ENCODE results near the gene DNAJC3. TPM values are rescaled to one million over a fixed set of nuclear protein-coding genes. Genes with fewer than 3 reads are reported as not detected.
A peak's percentile ranks its signal among the peaks of the same experiment; 100 is the strongest.

The DNAJC3 gene
- total and polyA plus RNA-seq, 9 of the 15 experiments (the other 6 are each of a cell fraction or from before 2014, with no cell fraction given): 7.8 to 21.8 (median 10.4) TPM

DNA sequence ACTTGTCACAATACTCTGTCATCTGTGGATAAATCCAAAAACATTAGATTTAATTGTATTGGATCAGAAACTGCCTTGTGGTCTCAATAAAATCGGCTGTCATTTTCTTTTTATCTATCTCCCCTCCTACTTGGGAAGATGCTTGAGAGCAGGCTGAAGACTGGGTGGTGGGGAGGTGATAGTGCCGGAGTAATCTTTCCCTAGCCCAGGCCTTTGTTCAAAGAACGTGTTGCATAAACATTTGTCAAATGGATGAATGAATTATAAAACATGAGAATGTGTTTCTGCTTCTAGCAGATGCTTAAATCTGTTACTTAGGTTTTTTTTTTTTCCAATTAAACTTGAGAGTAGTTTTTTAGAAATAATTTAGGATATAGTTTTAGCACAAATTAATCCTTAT lies 49.9 kb downstream of the DNAJC3 start:
- ChIA-PET CTCF (ENCODE audit: low intra/inter-chr PET ratio) (no interaction called here), POLR2A (no interaction called here)
- BruUV-seq (replicated peaks): no TSS peak
- Histone ChIP-seq H3K4me1 (replicated peaks in 1 of 2; ENCODE audit: control insufficient read depth in 2 of 2, insufficient read depth in 2 of 2, low read length in 2 of 2) (no peaks in the 10 kb centered on the region), H3K36me3 (ENCODE audit: control insufficient read depth, insufficient read depth, low read length) (peaks cover 6% of the 10 kb centered on the region; the same call in 1 of the 3 replicates), H3K4me3 (no peak overlapping the region), H4K20me1 (replicated peaks; ENCODE audit: control insufficient read depth, insufficient read depth, low read length) (no peaks in the 10 kb centered on the region), H3K79me2 (ENCODE audit: control insufficient read depth, insufficient read depth, low read length) (peaks cover 11% of the 10 kb centered on the region; the same call in 2 of the 3 replicates), H3K27me3 (ENCODE audit: control insufficient read depth in 2 of 2, insufficient read depth in 2 of 2, low read length in 2 of 2) (no peaks in the 10 kb centered on the region), H3K27ac (ENCODE audit: extremely low read depth, low read depth, low read length) (no peak overlapping the region), H3K4me2 (ENCODE audit: insufficient read depth, low read length) (no peak overlapping the region), H3K9ac (ENCODE audit: insufficient read depth in 1 of 2, low read depth in 2 of 2, low read length in 2 of 2) (no peak overlapping the region), H3K9me1 (ENCODE audit: control insufficient read depth, insufficient read depth, low read length) (no peaks in the 10 kb centered on the region), H2AFZ (ENCODE audit: low read depth, low read length) (no peak overlapping the region), H3K9me3 (replicated peaks; ENCODE audit: control insufficient read depth, insufficient read depth, low read depth, low read length) (no peaks in the 10 kb centered on the region)
- in situ Hi-C loops (cut with MboI) (no loop called here), intact Hi-C loops (cut with micrococcal nuclease) (no loop called here)
- no peak for DNase-seq (ENCODE audit: extremely low read depth in 1 of 4, low spot score in 3 of 4)
- WGBS (ENCODE audit: insufficient coverage, low coverage, missing lambda C conversion rate): 53% methylated on average over 3 of the region's 3 CpGs
- ATAC-seq: no peak
- TF ChIP-seq PHTF2 (CRISPR knock-in tag; IDR thresholded peaks at IDR 0.05): no peak
- TF ChIP-seq STAT5A (IDR thresholded peaks at IDR 0.05; ENCODE audit: borderline replicate concordance, low read length): no peak
- TF ChIP-seq ZNF384 (IDR thresholded peaks at IDR 0.05; ENCODE audit: low read depth, low read length): no peak
- no peak for TF ChIP-seq HIVEP1 (CRISPR knock-in tag; IDR thresholded peaks at IDR 0.05)
- no peak for TF ChIP-seq EWSR1 (IDR thresholded peaks at IDR 0.05; ENCODE audit: borderline replicate concordance, low read depth, partially characterized antibody)
- FAIRE-seq: no peak

DNA sequence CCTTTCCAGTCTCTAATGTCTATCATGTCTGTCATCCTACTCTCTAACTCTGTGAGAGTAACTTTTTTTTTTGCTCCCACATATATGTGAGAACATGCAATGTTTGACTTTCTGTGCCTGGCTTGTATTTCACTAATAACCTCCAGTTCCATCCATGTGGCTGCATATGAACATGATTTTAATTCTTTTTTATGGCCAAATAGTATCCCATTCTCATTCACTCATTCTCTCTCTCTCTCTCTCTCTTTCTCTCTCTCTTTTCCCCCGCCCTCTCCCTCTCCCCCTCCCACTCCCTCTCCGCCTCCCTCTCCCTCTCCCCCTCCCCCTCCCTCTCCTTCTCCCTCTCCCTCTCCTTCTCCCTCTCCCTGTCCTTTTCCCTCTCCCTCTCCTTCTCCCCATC lies 52.0 kb downstream of the DNAJC3 start:
- TF ChIP-seq KDM1A (IDR thresholded peaks at IDR 0.05): 0 out of 4 replicates have a peak, but pooled peaks of 1 of the 2 experiments have one; percentile 21
- TF ChIP-seq TFAM (CRISPR knock-in tag; conservative IDR thresholded peaks at IDR 0.05): no peak
- Histone ChIP-seq H3K4me3 (no peak overlapping the region), H3K27me3 (ENCODE audit: control insufficient read depth in 2 of 2, insufficient read depth in 2 of 2, low read length in 2 of 2) (no peaks in the 10 kb centered on the region), H3K36me3 (ENCODE audit: control insufficient read depth, insufficient read depth, low read length) (no peaks in the 10 kb centered on the region), H3K9me1 (ENCODE audit: control insufficient read depth, insufficient read depth, low read length) (no peaks in the 10 kb centered on the region), H3K4me2 (ENCODE audit: insufficient read depth, low read length) (no peak overlapping the region), H3K79me2 (ENCODE audit: control insufficient read depth, insufficient read depth, low read length) (peaks cover 19% of the 10 kb centered on the region), H4K20me1 (replicated peaks; ENCODE audit: control insufficient read depth, insufficient read depth, low read length) (no peaks in the 10 kb centered on the region), H3K27ac (ENCODE audit: extremely low read depth, low read depth, low read length) (no peak overlapping the region), H2AFZ (ENCODE audit: low read depth, low read length) (no peak overlapping the region), H3K9me3 (replicated peaks; ENCODE audit: control insufficient read depth, insufficient read depth, low read depth, low read length) (no peaks in the 10 kb centered on the region), H3K9ac (ENCODE audit: insufficient read depth in 1 of 2, low read depth in 2 of 2, low read length in 2 of 2) (no peak overlapping the region), H3K4me1 (replicated peaks in 1 of 2; ENCODE audit: control insufficient read depth in 2 of 2, insufficient read depth in 2 of 2, low read length in 2 of 2) (no peaks in the 10 kb centered on the region)
- no peak for FAIRE-seq
- intact Hi-C loops (cut with micrococcal nuclease): no loop called here
- in situ Hi-C loops (cut with MboI): no loop called here
- ChIA-PET CTCF (ENCODE audit: low intra/inter-chr PET ratio) (no interaction called here), POLR2A (no interaction called here)
- DNase-seq (ENCODE audit: extremely low read depth in 1 of 4, low spot score in 3 of 4): no peak
- ATAC-seq: no peak
- BruUV-seq (replicated peaks): no TSS peak
- no CpG with 5 or more reads among the region's 2 CpGs for WGBS (ENCODE audit: insufficient coverage, low coverage, missing lambda C conversion rate)

Measured in K562 (cell line).